ENCODE results near the gene CAMTA2. TPM values are rescaled to one million over a fixed set of nuclear protein-coding genes. Genes with fewer than 3 reads are reported as not detected.

The CAMTA2 gene
- polyA plus RNA-seq, 2 of the 4 experiments (the other 2 are of a cell fraction) = 12.4 to 30.3 TPM

DNA sequence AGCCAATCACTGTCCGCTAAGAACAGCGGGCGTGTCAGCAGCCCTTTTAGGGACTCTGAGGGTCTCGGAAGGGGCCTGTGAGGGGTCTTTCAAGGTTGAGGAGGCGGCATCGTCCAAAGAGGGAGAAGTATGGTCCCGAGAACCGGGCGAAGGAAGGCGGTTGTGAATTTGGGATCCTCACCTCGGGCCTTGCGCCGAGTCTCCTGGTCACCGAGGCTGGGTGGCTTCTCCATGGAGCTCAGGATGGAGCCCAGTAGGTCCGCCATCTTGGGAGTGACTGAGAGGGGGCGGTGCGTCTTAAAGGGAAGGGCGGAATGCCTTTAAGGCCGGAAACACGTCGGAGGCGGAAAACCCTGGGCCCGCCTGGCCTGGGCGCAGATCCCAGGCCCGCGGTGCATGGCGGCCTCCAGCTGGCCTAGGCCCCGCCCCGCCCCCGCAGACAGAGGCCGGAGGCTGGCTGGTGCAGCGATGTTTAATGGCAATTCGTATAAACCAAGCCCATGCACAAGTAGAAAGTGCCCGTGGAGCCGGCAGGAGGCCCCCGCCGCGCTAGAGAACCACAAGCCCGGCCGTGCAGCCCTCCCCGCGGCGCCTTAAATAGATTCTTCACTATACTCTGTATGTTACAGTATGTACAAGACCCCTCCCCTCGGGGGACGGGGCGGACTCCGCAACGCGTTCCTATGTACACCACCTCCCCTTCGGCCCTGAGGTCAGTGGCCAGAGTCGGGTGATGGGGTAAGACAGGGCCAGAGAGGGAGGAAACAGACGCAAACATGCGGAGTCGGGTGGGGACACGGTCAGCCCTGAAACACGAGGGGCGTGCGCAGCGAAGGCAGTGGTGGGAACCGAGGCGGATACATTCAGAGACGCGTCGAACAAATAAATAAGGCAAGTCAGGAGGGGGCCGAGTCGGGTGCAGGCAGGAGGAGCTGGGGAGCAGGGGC is 19.7 kb downstream of the CAMTA2 start, which contains the start of gene SPAG7 (continued):
- TF ChIP-seq, protein P1, sequence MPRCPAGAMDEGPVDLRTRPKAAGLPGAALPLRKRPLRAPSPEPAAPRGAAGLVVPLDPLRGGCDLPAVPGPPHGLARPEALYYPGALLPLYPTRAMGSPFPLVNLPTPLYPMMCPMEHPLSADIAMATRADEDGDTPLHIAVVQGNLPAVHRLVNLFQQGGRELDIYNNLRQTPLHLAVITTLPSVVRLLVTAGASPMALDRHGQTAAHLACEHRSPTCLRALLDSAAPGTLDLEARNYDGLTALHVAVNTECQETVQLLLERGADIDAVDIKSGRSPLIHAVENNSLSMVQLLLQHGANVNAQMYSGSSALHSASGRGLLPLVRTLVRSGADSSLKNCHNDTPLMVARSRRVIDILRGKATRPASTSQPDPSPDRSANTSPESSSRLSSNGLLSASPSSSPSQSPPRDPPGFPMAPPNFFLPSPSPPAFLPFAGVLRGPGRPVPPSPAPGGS (IDR thresholded peaks at IDR 0.05) = peak; percentile 84
- TF ChIP-seq PHF8 (IDR thresholded peaks at IDR 0.05; ENCODE audit: borderline replicate concordance, low read depth) = peak; percentile 82
- peak; percentile 68; the same call in 1 of the 2 replicates for TF ChIP-seq MYC (IDR thresholded peaks at IDR 0.05; ENCODE audit: borderline replicate concordance, low read length)
- TF ChIP-seq POLR2AphosphoS2 (conservative IDR thresholded peaks at IDR 0.05; ENCODE audit: low read length) = peak; percentile 63; the same call in 1 of the 2 replicates
- TF ChIP-seq RAD21 (conservative IDR thresholded peaks at IDR 0.05 in 1 of 2, IDR thresholded peaks at IDR 0.05 in 1 of 2) = peak; percentile 39 to 63
- peak; percentile 80 for TF ChIP-seq POLR2A (IDR thresholded peaks at IDR 0.05; ENCODE audit: low read length)
- peak; percentile 55; the same call in 1 of the 2 replicates for TF ChIP-seq GATA3 (IDR thresholded peaks at IDR 0.05; ENCODE audit: borderline replicate concordance)
- TF ChIP-seq EP300 (IDR thresholded peaks at IDR 0.05) = no peak
- TF ChIP-seq KDM5A (IDR thresholded peaks at IDR 0.05) = 0 out of 2 replicates have a peak, but pooled peaks have one; percentile 44
- TF ChIP-seq BHLHE40 (IDR thresholded peaks at IDR 0.05; ENCODE audit: low read depth, low read length) = no peak
- TF ChIP-seq HOXB13 (CRISPR knock-in tag; IDR thresholded peaks at IDR 0.05; ENCODE audit: low read depth) = no peak
- TF ChIP-seq, protein P2, sequence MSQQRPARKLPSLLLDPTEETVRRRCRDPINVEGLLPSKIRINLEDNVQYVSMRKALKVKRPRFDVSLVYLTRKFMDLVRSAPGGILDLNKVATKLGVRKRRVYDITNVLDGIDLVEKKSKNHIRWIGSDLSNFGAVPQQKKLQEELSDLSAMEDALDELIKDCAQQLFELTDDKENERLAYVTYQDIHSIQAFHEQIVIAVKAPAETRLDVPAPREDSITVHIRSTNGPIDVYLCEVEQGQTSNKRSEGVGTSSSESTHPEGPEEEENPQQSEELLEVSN (IDR thresholded peaks at IDR 0.05; ENCODE audit: borderline replicate concordance, low read depth) = peak; percentile 46; the same call in 1 of the 2 replicates
- TF ChIP-seq ESRRA (IDR thresholded peaks at IDR 0.05; ENCODE audit: borderline replicate concordance, low read length) = no peak
- TF ChIP-seq, protein P3, sequence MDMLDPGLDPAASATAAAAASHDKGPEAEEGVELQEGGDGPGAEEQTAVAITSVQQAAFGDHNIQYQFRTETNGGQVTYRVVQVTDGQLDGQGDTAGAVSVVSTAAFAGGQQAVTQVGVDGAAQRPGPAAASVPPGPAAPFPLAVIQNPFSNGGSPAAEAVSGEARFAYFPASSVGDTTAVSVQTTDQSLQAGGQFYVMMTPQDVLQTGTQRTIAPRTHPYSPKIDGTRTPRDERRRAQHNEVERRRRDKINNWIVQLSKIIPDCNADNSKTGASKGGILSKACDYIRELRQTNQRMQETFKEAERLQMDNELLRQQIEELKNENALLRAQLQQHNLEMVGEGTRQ (IDR thresholded peaks at IDR 0.05) = no peak; the same call in 1 of the 2 replicates
- no peak for TF ChIP-seq CHD4 (IDR thresholded peaks at IDR 0.05; ENCODE audit: borderline replicate concordance)
- TF ChIP-seq RCOR1 (IDR thresholded peaks at IDR 0.05; ENCODE audit: low read depth, low read length) = no peak

DNA sequence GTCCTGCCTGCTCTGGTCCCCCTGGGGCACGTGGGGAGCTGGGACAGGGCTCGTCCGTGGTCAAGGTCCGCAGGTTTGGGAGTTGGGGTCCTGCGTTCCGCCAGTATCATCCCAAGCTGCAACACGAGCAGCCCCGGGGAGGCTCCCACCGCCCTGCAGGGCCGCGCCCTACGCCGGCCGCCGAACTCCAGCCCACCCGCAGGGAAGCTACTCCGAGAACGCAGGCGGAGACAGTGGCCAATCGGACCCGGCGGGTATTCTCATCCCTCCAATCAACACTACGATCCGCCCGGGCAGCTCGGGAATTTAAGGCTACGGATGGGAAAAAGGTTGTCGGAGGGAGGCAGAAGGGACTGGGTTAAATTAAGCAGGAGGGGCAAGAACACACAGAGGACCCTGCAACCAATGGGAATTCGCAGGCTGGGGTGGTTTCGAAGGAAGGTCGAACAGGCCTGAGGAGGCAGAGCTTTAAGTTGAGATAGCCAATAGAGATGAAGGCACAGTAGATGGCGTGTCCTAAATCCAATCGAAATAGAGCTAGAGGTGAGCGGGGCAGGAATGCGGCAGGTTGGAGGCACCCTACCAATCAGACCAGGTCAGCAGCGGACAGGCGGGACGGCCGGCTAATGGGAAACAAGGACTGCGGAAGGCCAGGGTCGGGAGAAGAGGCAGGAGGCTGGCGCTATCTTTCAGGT is 20.5 kb downstream of the CAMTA2 start:
- FAIRE-seq = peak; percentile 100
- POLR2A ChIA-PET = interaction anchor here (0.8 to 6.2 kb wide), 23 partner anchors 9 to 257 kb away, joined by 3 to 83 read pairs (median 4); partner anchors contain the start of genes CAMTA2, ENO3, INCA1 and KIF1C
- Histone ChIP-seq H3K27ac (peak overlapping the region; percentile 94 to 95), H3K4me2 (peak overlapping the region; percentile 89), H3K4me3 (peak overlapping the region; percentile 63), H3K4me1 (peaks cover 21% of the 10 kb centered on the region), H3K9me3 (no peaks in the 10 kb centered on the region)
- CTCF ChIA-PET = interaction anchor here (0.5 to 11.2 kb wide), 17 partner anchors 10 to 1458 kb away, joined by 3 to 148 read pairs (median 4); partner anchors contain the start of genes CAMTA2, ENO3, PFN1 and RNF167
- WGBS (ENCODE audit: missing lambda C conversion rate) = 2% methylated on average over 42 of the region's 42 CpGs
- DNase-seq (ENCODE audit: low read depth in 1 of 2, low spot score in 1 of 2) = peak; percentile 100
- ATAC-seq = peak; percentile 89 to 95
- TF ChIP-seq EP300 (IDR thresholded peaks at IDR 0.05) (no peak), JUNB (IDR thresholded peaks at IDR 0.05) (no peak), ZFP36 (IDR thresholded peaks at IDR 0.05; ENCODE audit: borderline replicate concordance, partially characterized antibody) (no peak), MAZ (IDR thresholded peaks at IDR 0.05; ENCODE audit: borderline replicate concordance, low read depth, low read length) (no peak), HOXB13 (CRISPR knock-in tag; IDR thresholded peaks at IDR 0.05; ENCODE audit: low read depth) (peak; percentile 86), MAFK (IDR thresholded peaks at IDR 0.05; ENCODE audit: partially characterized antibody) (peak; percentile 35), CHD2 (IDR thresholded peaks at IDR 0.05; ENCODE audit: low read length, partially characterized antibody) (peak; percentile 56), ESRRA (IDR thresholded peaks at IDR 0.05; ENCODE audit: borderline replicate concordance, low read length) (no peak; the same call in 1 of the 2 replicates), HOXA7 (CRISPR knock-in tag; IDR thresholded peaks at IDR 0.05) (no peak), POLR2AphosphoS2 (conservative IDR thresholded peaks at IDR 0.05; ENCODE audit: low read length) (no peak), ZC3H11A (IDR thresholded peaks at IDR 0.05) (no peak), POLR2A (IDR thresholded peaks at IDR 0.05; ENCODE audit: low read length) (peak; percentile 59; the same call in 1 of the 2 replicates)
- TF ChIP-seq, protein P4, sequence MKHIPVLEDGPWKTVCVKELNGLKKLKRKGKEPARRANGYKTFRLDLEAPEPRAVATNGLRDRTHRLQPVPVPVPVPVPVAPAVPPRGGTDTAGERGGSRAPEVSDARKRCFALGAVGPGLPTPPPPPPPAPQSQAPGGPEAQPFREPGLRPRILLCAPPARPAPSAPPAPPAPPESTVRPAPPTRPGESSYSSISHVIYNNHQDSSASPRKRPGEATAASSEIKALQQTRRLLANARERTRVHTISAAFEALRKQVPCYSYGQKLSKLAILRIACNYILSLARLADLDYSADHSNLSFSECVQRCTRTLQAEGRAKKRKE (CRISPR knock-in tag; IDR thresholded peaks at IDR 0.05; ENCODE audit: low read depth) = peak; percentile 86; the same call in 1 of the 2 replicates
- TF ChIP-seq, protein P3 (IDR thresholded peaks at IDR 0.05) = peak; percentile 9; the same call in 1 of the 2 replicates
- TF ChIP-seq, protein P5, sequence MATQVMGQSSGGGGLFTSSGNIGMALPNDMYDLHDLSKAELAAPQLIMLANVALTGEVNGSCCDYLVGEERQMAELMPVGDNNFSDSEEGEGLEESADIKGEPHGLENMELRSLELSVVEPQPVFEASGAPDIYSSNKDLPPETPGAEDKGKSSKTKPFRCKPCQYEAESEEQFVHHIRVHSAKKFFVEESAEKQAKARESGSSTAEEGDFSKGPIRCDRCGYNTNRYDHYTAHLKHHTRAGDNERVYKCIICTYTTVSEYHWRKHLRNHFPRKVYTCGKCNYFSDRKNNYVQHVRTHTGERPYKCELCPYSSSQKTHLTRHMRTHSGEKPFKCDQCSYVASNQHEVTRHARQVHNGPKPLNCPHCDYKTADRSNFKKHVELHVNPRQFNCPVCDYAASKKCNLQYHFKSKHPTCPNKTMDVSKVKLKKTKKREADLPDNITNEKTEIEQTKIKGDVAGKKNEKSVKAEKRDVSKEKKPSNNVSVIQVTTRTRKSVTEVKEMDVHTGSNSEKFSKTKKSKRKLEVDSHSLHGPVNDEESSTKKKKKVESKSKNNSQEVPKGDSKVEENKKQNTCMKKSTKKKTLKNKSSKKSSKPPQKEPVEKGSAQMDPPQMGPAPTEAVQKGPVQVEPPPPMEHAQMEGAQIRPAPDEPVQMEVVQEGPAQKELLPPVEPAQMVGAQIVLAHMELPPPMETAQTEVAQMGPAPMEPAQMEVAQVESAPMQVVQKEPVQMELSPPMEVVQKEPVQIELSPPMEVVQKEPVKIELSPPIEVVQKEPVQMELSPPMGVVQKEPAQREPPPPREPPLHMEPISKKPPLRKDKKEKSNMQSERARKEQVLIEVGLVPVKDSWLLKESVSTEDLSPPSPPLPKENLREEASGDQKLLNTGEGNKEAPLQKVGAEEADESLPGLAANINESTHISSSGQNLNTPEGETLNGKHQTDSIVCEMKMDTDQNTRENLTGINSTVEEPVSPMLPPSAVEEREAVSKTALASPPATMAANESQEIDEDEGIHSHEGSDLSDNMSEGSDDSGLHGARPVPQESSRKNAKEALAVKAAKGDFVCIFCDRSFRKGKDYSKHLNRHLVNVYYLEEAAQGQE (IDR thresholded peaks at IDR 0.05) = no peak; the same call in 1 of the 2 replicates

Data from A549 (cell line).